Mesenchymal stem cell (in vitro differentiated cells and primary cell): ENCODE data around the gene PARD3.

Experiments used
- DNase-seq: peaks from one replicate; pipeline ENCODE4 v3.0.0-alpha.2; 2013
- H2AFZ ChIP-seq: one replicate; pipeline ENCODE4 v1.6.1; 2013; ENCODE audit warnings: low read depth, mild to moderate bottlenecking, control low read depth, inconsistent platforms, low read length, moderate library complexity
- H2AK5ac ChIP-seq: 2 replicates; pipeline ENCODE4 v1.6.1; 2013; ENCODE audit warnings: low read length, moderate library complexity, mild to moderate bottlenecking, inconsistent platforms; ENCODE audit not compliant: severe bottlenecking
- H2BK120ac ChIP-seq: one replicate; pipeline ENCODE4 v1.6.1; 2013; ENCODE audit warnings: low read depth, mild to moderate bottlenecking, inconsistent platforms, low read length, moderate library complexity
- H2BK12ac ChIP-seq, 2 experiments: one replicate each; pipeline ENCODE4 v1.6.1; 2013; ENCODE audit warnings: inconsistent platforms in 2 of 2, low read length in 2 of 2, mild to moderate bottlenecking in 2 of 2, moderate library complexity in 2 of 2, control low read depth in 1 of 2
- H2BK15ac ChIP-seq: one replicate; pipeline ENCODE4 v1.6.1; 2013; ENCODE audit warnings: mild to moderate bottlenecking, low read depth, inconsistent platforms; ENCODE audit not compliant: poor library complexity, severe bottlenecking
- H2BK5ac ChIP-seq: 2 replicates; pipeline ENCODE4 v1.6.1; 2013; ENCODE audit warnings: low read depth, mild to moderate bottlenecking, low read length, control low read depth, inconsistent platforms; ENCODE audit not compliant: poor library complexity, severe bottlenecking
- H3K14ac ChIP-seq, 2 experiments: one replicate each; pipeline ENCODE4 v1.6.1; 2013; ENCODE audit warnings: inconsistent platforms in 2 of 2, low read length in 2 of 2, control low read depth in 1 of 2, mild to moderate bottlenecking in 1 of 2, moderate library complexity in 1 of 2
- H3K18ac ChIP-seq, 2 experiments: one replicate each; pipeline ENCODE4 v1.6.1; 2013; ENCODE audit warnings: inconsistent platforms in 2 of 2, low read length in 2 of 2, control low read depth in 1 of 2, low read depth in 1 of 2, mild to moderate bottlenecking in 1 of 2
- H3K23ac ChIP-seq, 2 experiments: one replicate each; pipeline ENCODE4 v1.6.1; 2013; ENCODE audit warnings: inconsistent platforms in 2 of 2, low read length in 2 of 2, mild to moderate bottlenecking in 2 of 2, moderate library complexity in 2 of 2, control low read depth in 1 of 2
- H3K27ac ChIP-seq: 2 replicates; pipeline ENCODE4 v1.5.1; 2013; ENCODE audit warnings: mild to moderate bottlenecking, moderate library complexity, low read length, control low read depth, inconsistent platforms; ENCODE audit not compliant: poor library complexity, severe bottlenecking
- H3K27me3 ChIP-seq, 2 experiments: 2 replicates each; pipeline versions ENCODE4 v1.6.1 to v1.7.0; 2013; ENCODE audit warnings: low read length in 2 of 2, mild to moderate bottlenecking in 2 of 2, moderate library complexity in 2 of 2, control low read depth in 1 of 2, inconsistent platforms in 1 of 2; ENCODE audit not compliant: control insufficient read depth in 1 of 2, insufficient read depth in 1 of 2
- H3K36me3 ChIP-seq, 2 experiments: 2 replicates each; pipeline versions ENCODE4 v1.6.1 to v1.7.0; 2013; ENCODE audit warnings: low read length in 2 of 2, control low read depth in 1 of 2, inconsistent platforms in 1 of 2, low read depth in 1 of 2, mild to moderate bottlenecking in 1 of 2; ENCODE audit not compliant: insufficient read depth in 2 of 2, control insufficient read depth in 1 of 2
- H3K4ac ChIP-seq, 2 experiments: one replicate each; pipeline ENCODE4 v1.6.1; 2013; ENCODE audit warnings: inconsistent platforms in 2 of 2, low read length in 2 of 2, mild to moderate bottlenecking in 2 of 2, moderate library complexity in 2 of 2, control low read depth in 1 of 2, low read depth in 1 of 2
- H3K4me1 ChIP-seq: 2 replicates; pipeline ENCODE4 v1.6.1; 2013; ENCODE audit warnings: low read depth, low read length, control low read depth; ENCODE audit not compliant: control insufficient read depth, insufficient read depth
- H3K4me2 ChIP-seq: 2 replicates; pipeline ENCODE4 v1.6.1; 2013; ENCODE audit warnings: low read length, mild to moderate bottlenecking, inconsistent platforms; ENCODE audit not compliant: poor library complexity, severe bottlenecking
- H3K4me3 ChIP-seq, 2 experiments: 2 replicates each; pipeline versions ENCODE4 v1.5.1 to v1.7.0; 2013; ENCODE audit warnings: low read length in 2 of 2, mild to moderate bottlenecking in 2 of 2, control low read depth in 1 of 2, low read depth in 1 of 2; ENCODE audit not compliant: insufficient read depth in 1 of 2
- H3K79me1 ChIP-seq: replicated peaks from 2 replicates; pipeline ENCODE4 v1.6.1; 2013; ENCODE audit warnings: mild to moderate bottlenecking, control low read depth, low read length, inconsistent platforms; ENCODE audit not compliant: poor library complexity, severe bottlenecking
- H3K9ac ChIP-seq: 2 replicates; pipeline ENCODE4 v1.7.0; 2013; ENCODE audit warnings: mild to moderate bottlenecking, low read length, moderate library complexity
- H3K9me3 ChIP-seq: 2 replicates; pipeline ENCODE4 v1.7.0; 2013; ENCODE audit warnings: mild to moderate bottlenecking, low read length; ENCODE audit not compliant: control insufficient read depth
- H4K8ac ChIP-seq: one replicate; pipeline ENCODE4 v1.6.1; 2013; ENCODE audit warnings: inconsistent platforms, mild to moderate bottlenecking, low read length, moderate library complexity
- H4K91ac ChIP-seq: one replicate; pipeline ENCODE4 v1.6.1; 2013; ENCODE audit warnings: mild to moderate bottlenecking, low read length, inconsistent platforms
- WGBS: methylation state at CpG from one replicate; pipeline ENCODE4 v1.1.7; 2013; ENCODE audit warnings: mixed read lengths; 5-methylcytosine and 5-hydroxymethylcytosine counted together

PARD3 gene

DNA sequence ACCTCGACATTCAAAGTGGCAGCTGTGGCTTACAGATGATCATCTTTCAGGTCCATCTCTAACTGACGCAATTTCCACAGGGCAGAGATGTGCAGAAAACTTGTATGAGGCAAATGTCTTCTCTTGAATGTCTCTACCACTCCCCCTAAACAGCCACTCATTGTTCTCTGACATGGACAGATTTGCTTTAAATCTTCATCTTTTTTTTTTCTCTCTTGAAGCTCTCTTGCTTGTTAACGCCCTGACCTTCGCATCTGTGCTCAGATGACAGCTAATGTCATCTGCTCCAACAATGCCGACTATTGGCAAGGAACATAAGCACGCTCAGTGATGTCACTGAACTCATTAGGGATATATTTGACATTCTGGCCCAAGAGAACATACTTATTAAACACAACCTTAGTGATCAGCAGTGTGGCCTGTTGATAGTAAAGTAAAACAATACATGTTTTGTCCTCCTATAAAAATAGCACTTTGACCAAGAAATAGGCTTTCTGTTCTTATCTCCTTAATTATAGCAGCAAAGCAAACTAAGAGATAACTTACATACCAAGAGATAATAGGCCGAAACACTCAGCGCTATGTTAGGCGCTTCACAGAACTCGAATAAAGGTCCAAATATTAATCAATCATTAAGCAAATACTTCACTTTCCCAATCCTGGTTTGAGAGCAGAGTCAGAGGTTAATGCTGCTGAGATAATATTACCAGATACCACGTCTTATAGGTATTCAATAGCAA, 583.5 kb downstream of the PARD3 start:
- H3K4me1 ChIP-seq = no peaks in the 10 kb centered on the region
- H4K8ac ChIP-seq = no peak overlapping the region
- no peak overlapping the region for H3K18ac ChIP-seq
- H3K9me3 ChIP-seq = peaks cover 5% of the 10 kb centered on the region
- no peaks in the 10 kb centered on the region for H3K36me3 ChIP-seq
- no peak overlapping the region for H3K9ac ChIP-seq
- peaks cover 29% of the 10 kb centered on the region for H3K79me1 ChIP-seq
- H3K4me2 ChIP-seq = no peak overlapping the region
- H4K91ac ChIP-seq = no peak overlapping the region
- H2AFZ ChIP-seq = no peak overlapping the region
- no peak overlapping the region for H3K4ac ChIP-seq
- H3K27ac ChIP-seq = no peak overlapping the region
- no peaks in the 10 kb centered on the region for H3K27me3 ChIP-seq
- H3K4me3 ChIP-seq = no peak overlapping the region
- no peak overlapping the region for H2BK12ac ChIP-seq
- H2BK15ac ChIP-seq = no peak overlapping the region
- no peak overlapping the region for H3K14ac ChIP-seq
- no peak overlapping the region for H2BK5ac ChIP-seq
- H3K23ac ChIP-seq = no peak overlapping the region
- DNase-seq = no peak
- H2AK5ac ChIP-seq = no peak overlapping the region
- 94% methylated on average over 9 of the region's 11 CpGs for WGBS
- no peak overlapping the region for H2BK120ac ChIP-seq

DNA sequence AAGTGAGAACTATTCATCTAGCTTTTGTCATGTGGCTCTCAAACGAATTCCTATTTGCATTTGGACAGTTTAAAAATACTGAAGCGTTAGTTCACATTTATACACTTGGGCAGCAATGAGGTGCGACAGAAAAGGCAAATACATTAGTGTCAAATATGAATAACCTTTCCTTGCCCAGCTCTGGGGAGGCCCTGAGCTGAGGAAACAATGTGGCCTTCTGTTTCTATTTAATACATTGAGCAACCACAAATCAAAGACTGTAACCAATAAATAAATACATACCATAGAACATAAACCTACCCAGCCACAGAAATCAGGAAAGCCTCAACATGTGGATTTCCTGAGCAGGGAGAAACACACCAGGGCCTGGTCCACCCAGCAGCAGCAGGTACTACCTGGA, 585.2 kb downstream of the PARD3 start:
- WGBS = 83% methylated on average over 3 of the region's 3 CpGs
- H3K79me1 ChIP-seq = peaks cover 30% of the 10 kb centered on the region

DNA sequence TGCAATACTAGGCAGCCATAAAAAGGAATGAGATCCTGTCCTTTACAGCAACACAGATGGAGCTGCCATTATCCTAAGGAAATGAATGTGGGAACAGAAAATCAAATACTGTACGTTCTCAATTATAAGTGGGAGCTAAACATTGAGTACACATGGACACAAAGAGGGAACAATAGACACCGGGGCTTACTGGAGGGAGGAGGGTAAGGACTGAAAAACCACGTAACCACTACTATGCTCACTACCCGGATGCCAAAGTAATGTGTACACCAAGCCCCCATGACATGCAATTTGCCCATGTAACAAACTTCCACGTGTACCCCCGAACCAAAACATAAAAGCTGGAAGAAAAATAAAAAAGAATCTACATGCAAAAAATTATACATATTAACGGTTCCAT, 587.0 kb downstream of the PARD3 start:
- Histone ChIP-seq H2BK5ac (no peak overlapping the region), H2BK15ac (no peak overlapping the region), H3K4me1 (peaks cover 5% of the 10 kb centered on the region), H3K4ac (no peak overlapping the region), H3K4me2 (no peak overlapping the region), H3K9me3 (peaks cover 5% of the 10 kb centered on the region), H3K18ac (no peak overlapping the region), H3K14ac (no peak overlapping the region), H3K27ac (no peak overlapping the region), H2AK5ac (no peak overlapping the region), H4K8ac (no peak overlapping the region), H3K9ac (no peak overlapping the region), H3K23ac (no peak overlapping the region), H3K4me3 (no peak overlapping the region), H3K79me1 (peaks cover 29% of the 10 kb centered on the region), H2BK120ac (no peak overlapping the region), H2BK12ac (no peak overlapping the region), H2AFZ (no peak overlapping the region), H3K27me3 (no peaks in the 10 kb centered on the region), H3K36me3 (peaks cover 0 to under 1% of the 10 kb centered on the region in 2 experiments), H4K91ac (no peak overlapping the region)
- DNase-seq = no peak
- 97% methylated on average over 6 of the region's 7 CpGs for WGBS

More for the DNA sequence above, 585.2 kb downstream of the PARD3 start:
- H3K4me3 ChIP-seq = no peak overlapping the region
- H2AFZ ChIP-seq = no peak overlapping the region
- no peak overlapping the region for H3K27ac ChIP-seq
- DNase-seq = no peak
- no peak overlapping the region for H3K4ac ChIP-seq
- H2BK12ac ChIP-seq = no peak overlapping the region
- H2BK120ac ChIP-seq = no peak overlapping the region
- no peak overlapping the region for H4K91ac ChIP-seq
- no peaks in the 10 kb centered on the region for H3K27me3 ChIP-seq
- H3K36me3 ChIP-seq = no peaks in the 10 kb centered on the region
- H2BK15ac ChIP-seq = no peak overlapping the region
- H3K4me1 ChIP-seq = peaks cover 3% of the 10 kb centered on the region
- H2AK5ac ChIP-seq = no peak overlapping the region
- no peak overlapping the region for H3K14ac ChIP-seq
- H4K8ac ChIP-seq = no peak overlapping the region
- H3K18ac ChIP-seq = no peak overlapping the region
- no peak overlapping the region for H3K9ac ChIP-seq
- no peak overlapping the region for H2BK5ac ChIP-seq
- no peak overlapping the region for H3K4me2 ChIP-seq
- peaks cover 5% of the 10 kb centered on the region for H3K9me3 ChIP-seq
- no peak overlapping the region for H3K23ac ChIP-seq

- Histone ChIP-seq H4K91ac (no peak overlapping the region), H3K36me3 (peaks cover 0 to 10% of the 10 kb centered on the region in 2 experiments), H4K8ac (no peak overlapping the region), H3K79me1 (peaks cover 40% of the 10 kb centered on the region), H3K9me3 (peaks cover 5% of the 10 kb centered on the region), H3K4ac (peak overlapping the region in 1 of 2 experiments; percentile 49), H3K23ac (peak overlapping the region in 1 of 2 experiments; percentile 59), H3K27me3 (no peaks in the 10 kb centered on the region), H2BK5ac (no peak overlapping the region), H3K4me2 (no peak overlapping the region), H3K27ac (no peak overlapping the region), H3K18ac (peak overlapping the region in 1 of 2 experiments; percentile 21), H2BK120ac (no peak overlapping the region), H3K4me3 (no peak overlapping the region), H2BK12ac (peak overlapping the region in 1 of 2 experiments; percentile 54), H3K14ac (no peak overlapping the region), H2BK15ac (no peak overlapping the region), H2AK5ac (no peak overlapping the region), H2AFZ (no peak overlapping the region), H3K9ac (no peak overlapping the region), H3K4me1 (peaks cover 5% of the 10 kb centered on the region)
- no peak for DNase-seq
- 57% methylated on average over 5 of the region's 5 CpGs for WGBS
Measured at GRCh38 chr10:34224639-34225038, 590.5 kb downstream of the PARD3 start.
